Measurements from ENCODE around the gene LMTK3. TPM values are rescaled to one million over a fixed set of nuclear protein-coding genes. Genes with fewer than 3 reads are reported as not detected.

The LMTK3 gene
- total and polyA plus RNA-seq, 2 donors (not counting 1 experiment from before 2014, with no cell fraction given): 0.17 TPM; not detected in 1

- Histone ChIP-seq H3K36me3 (ENCODE audit: control insufficient read depth, insufficient read depth, low read length) (peaks cover 2% of the 10 kb centered on the region), H3K9me3 (ENCODE audit: control insufficient read depth, insufficient read depth, low read depth, low read length) (no peaks in the 10 kb centered on the region), H3K79me2 (ENCODE audit: control insufficient read depth, insufficient read depth, low read length) (no peaks in the 10 kb centered on the region), H3K9ac (ENCODE audit: insufficient read depth, low read length) (no peak overlapping the region), H3K4me1 (ENCODE audit: control insufficient read depth, extremely low read depth, insufficient read depth, low read length) (no peaks in the 10 kb centered on the region), H3K4me3 (replicated peaks in 1 of 4; ENCODE audit: control extremely low read depth in 1 of 4, insufficient read depth in 1 of 4, low read depth in 3 of 4, low read length in 4 of 4) (no peak overlapping the region), H3K27me3 (ENCODE audit: control insufficient read depth, insufficient read depth, low read length) (no peaks in the 10 kb centered on the region), H3K4me2 (ENCODE audit: extremely low read depth, insufficient read depth, low read length) (no peak overlapping the region), H3K27ac (ENCODE audit: insufficient read depth, low read length) (no peak overlapping the region), H4K20me1 (ENCODE audit: control insufficient read depth, extremely low read depth, insufficient read depth, low read length) (no peaks in the 10 kb centered on the region), H2AFZ (ENCODE audit: low read length) (no peak overlapping the region)
- DNase-seq (ENCODE audit: low read depth in 2 of 2): no peak
- TF ChIP-seq CTCF (conservative IDR thresholded peaks at IDR 0.05 in 1 of 2, IDR thresholded peaks at IDR 0.05 in 1 of 2; ENCODE audit: low read depth in 1 of 2, low read length in 2 of 2): no peak
Observed at GRCh38 chr19:48461982-48462655, 49.5 kb downstream of the LMTK3 start.

GRCh38 chr19:48461651-48461981 lies 50.0 kb downstream of the LMTK3 start:
- TF ChIP-seq EZH2 (IDR thresholded peaks at IDR 0.05; ENCODE audit: low read length, missing control alignments) (no peak), CTCF (conservative IDR thresholded peaks at IDR 0.05 in 1 of 2, IDR thresholded peaks at IDR 0.05 in 1 of 2; ENCODE audit: low read depth in 1 of 2, low read length in 2 of 2) (no peak)

DNA sequence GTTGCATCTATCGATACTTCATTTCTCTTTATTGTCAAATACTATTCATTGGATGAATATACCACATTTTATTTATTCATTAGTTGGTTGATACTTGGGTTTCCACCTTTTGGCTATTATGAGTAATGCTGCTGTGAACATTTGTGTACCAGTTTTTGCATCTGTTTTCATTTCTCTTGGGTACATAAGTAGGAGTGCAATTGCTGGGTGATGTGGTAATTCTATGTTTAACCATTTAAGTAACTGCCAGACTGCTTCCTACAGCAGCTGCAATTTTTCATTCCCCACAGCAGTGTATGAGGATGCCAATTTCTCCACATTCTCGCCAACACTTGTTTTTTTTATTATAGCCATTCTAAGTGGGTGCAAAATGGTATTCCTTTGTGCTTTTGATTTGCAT lies 53.6 kb downstream of the LMTK3 start:
- H3K4me3 ChIP-seq (replicated peaks in 1 of 4; ENCODE audit: control extremely low read depth in 1 of 4, insufficient read depth in 1 of 4, low read depth in 3 of 4, low read length in 4 of 4): no peak overlapping the region
- H3K79me2 ChIP-seq (ENCODE audit: control insufficient read depth, insufficient read depth, low read length): no peaks in the 10 kb centered on the region
- no peak overlapping the region for H3K4me2 ChIP-seq (ENCODE audit: extremely low read depth, insufficient read depth, low read length)
- H3K36me3 ChIP-seq (ENCODE audit: control insufficient read depth, insufficient read depth, low read length): peaks cover 10% of the 10 kb centered on the region
- H3K27ac ChIP-seq (ENCODE audit: insufficient read depth, low read length): no peak overlapping the region
- H2AFZ ChIP-seq (ENCODE audit: low read length): no peak overlapping the region
- H4K20me1 ChIP-seq (ENCODE audit: control insufficient read depth, extremely low read depth, insufficient read depth, low read length): no peaks in the 10 kb centered on the region
- H3K9ac ChIP-seq (ENCODE audit: insufficient read depth, low read length): no peak overlapping the region
- H3K4me1 ChIP-seq (ENCODE audit: control insufficient read depth, extremely low read depth, insufficient read depth, low read length): no peaks in the 10 kb centered on the region
- TF ChIP-seq EZH2 (IDR thresholded peaks at IDR 0.05; ENCODE audit: low read length, missing control alignments): no peak
- TF ChIP-seq CTCF (conservative IDR thresholded peaks at IDR 0.05 in 1 of 2, IDR thresholded peaks at IDR 0.05 in 1 of 2; ENCODE audit: low read depth in 1 of 2, low read length in 2 of 2): no peak
- DNase-seq (ENCODE audit: low read depth in 2 of 2): peak in 1 of 2 donors; percentile 65
- H3K27me3 ChIP-seq (ENCODE audit: control insufficient read depth, insufficient read depth, low read length): no peaks in the 10 kb centered on the region
- H3K9me3 ChIP-seq (ENCODE audit: control insufficient read depth, insufficient read depth, low read depth, low read length): no peaks in the 10 kb centered on the region

More at GRCh38 chr19:48461651-48461981, 50.0 kb downstream of the LMTK3 start:
- no peaks in the 10 kb centered on the region for H3K9me3 ChIP-seq (ENCODE audit: control insufficient read depth, insufficient read depth, low read depth, low read length)
- DNase-seq (ENCODE audit: low read depth in 2 of 2): no peak
- peaks cover 2% of the 10 kb centered on the region for H3K36me3 ChIP-seq (ENCODE audit: control insufficient read depth, insufficient read depth, low read length)
- no peak overlapping the region for H3K9ac ChIP-seq (ENCODE audit: insufficient read depth, low read length)
- no peaks in the 10 kb centered on the region for H3K79me2 ChIP-seq (ENCODE audit: control insufficient read depth, insufficient read depth, low read length)
- H3K4me1 ChIP-seq (ENCODE audit: control insufficient read depth, extremely low read depth, insufficient read depth, low read length): no peaks in the 10 kb centered on the region
- no peaks in the 10 kb centered on the region for H3K27me3 ChIP-seq (ENCODE audit: control insufficient read depth, insufficient read depth, low read length)
- H3K27ac ChIP-seq (ENCODE audit: insufficient read depth, low read length): no peak overlapping the region
- H2AFZ ChIP-seq (ENCODE audit: low read length): no peak overlapping the region
- H4K20me1 ChIP-seq (ENCODE audit: control insufficient read depth, extremely low read depth, insufficient read depth, low read length): no peaks in the 10 kb centered on the region
- H3K4me3 ChIP-seq (replicated peaks in 1 of 4; ENCODE audit: control extremely low read depth in 1 of 4, insufficient read depth in 1 of 4, low read depth in 3 of 4, low read length in 4 of 4): no peak overlapping the region
- no peak overlapping the region for H3K4me2 ChIP-seq (ENCODE audit: extremely low read depth, insufficient read depth, low read length)
